AG10803 (cell line): ENCODE results near the gene CADPS2.

ENCODE experiments used
- DNase-seq: peaks from one replicate; pipeline ENCODE4 v3.0.0; 2010; ENCODE audit warnings: low read depth
- H3K4me3 ChIP-seq: 2 replicates; pipeline ENCODE4 v1.5.1; 2011; ENCODE audit warnings: mild to moderate bottlenecking, low read length, control low read depth
- TF ChIP-seq, protein P1 (sequence below): conservative IDR thresholded peaks from 2 replicates; pipeline ENCODE4 v1.5.1; 2011; ENCODE audit warnings: mild to moderate bottlenecking, low read length, control low read depth, inconsistent platforms

CADPS2 gene

DNA sequence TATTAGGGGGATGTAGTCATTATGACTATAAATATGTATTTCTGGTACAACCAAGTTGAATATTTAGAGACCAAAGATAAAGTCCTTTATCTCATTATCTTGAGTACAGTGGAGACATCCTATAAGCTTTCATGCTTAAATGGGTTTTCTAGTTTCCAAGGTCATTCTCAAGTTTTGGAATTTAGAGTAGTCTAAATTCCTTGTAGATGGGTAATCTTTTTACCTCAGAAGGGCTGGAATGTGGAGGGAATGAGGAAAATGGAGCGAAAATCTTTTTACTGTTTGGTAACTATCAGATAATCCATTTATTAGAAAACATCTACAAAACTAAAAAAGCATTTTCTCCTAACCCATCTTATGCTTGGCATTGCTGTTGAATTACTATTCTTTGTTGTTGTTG is 368.7 kb downstream of the CADPS2 start:
- TF ChIP-seq, protein P1, sequence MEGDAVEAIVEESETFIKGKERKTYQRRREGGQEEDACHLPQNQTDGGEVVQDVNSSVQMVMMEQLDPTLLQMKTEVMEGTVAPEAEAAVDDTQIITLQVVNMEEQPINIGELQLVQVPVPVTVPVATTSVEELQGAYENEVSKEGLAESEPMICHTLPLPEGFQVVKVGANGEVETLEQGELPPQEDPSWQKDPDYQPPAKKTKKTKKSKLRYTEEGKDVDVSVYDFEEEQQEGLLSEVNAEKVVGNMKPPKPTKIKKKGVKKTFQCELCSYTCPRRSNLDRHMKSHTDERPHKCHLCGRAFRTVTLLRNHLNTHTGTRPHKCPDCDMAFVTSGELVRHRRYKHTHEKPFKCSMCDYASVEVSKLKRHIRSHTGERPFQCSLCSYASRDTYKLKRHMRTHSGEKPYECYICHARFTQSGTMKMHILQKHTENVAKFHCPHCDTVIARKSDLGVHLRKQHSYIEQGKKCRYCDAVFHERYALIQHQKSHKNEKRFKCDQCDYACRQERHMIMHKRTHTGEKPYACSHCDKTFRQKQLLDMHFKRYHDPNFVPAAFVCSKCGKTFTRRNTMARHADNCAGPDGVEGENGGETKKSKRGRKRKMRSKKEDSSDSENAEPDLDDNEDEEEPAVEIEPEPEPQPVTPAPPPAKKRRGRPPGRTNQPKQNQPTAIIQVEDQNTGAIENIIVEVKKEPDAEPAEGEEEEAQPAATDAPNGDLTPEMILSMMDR = no peak
- no peak for DNase-seq
- no peak overlapping the region for H3K4me3 ChIP-seq

DNA sequence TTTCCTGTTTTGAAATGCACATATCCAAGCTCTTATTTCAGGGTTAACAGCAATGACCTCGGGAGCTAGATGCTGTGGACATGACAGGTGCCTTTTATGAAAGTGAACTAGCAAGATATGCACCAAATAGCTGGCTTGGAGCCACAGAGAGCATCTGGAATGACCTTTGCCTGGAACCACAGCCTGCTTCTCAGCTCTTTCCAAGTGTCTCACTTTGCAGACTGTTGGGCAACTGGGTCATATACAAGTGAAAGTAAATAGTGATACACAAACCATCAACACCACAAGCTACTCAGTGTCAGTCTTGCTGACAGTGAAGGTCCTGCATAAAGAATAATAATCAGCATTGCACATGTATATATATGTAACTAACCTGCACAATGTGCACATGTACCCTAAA is 370.9 kb downstream of the CADPS2 start:
- no peak for DNase-seq
- H3K4me3 ChIP-seq = no peak overlapping the region
- TF ChIP-seq, protein P1 = no peak

DNA sequence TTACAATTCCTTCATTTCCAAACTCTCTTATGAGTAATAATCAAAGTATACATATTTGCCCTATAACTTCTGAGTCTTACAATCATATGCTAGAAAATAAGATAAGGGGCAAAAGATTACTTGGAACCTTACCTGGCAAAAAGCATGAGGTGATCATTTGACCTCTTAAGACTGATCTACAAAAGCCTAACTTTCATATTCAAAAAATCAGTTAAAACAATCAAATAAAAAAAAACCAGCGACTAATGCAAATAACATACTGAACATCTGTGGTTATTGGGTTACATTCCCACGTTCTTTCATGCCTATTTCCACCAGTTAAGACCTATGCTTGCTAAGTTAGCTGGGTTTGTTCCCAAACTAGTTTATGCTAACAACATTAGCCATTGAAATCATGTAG is 375.0 kb downstream of the CADPS2 start:
- DNase-seq = no peak
- TF ChIP-seq, protein P1 = no peak
- no peak overlapping the region for H3K4me3 ChIP-seq

DNA sequence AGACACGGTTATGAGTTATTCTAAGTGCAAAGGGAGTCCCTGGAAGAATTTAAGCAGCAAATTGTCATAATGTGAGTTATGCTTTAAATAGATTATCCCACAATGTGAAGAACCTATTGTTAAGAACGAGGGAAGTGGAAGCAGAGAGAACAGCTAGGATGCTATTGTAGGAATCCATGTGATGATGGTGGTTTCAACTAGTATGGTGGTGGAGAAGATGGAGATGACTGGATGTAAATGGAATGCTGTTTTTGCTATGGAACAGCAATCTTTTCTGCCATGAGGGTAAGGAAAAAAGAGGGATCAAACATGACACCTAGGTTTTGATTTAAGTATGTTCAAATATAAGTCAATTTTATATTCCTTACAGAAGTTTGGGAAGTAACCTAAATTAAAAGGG is 378.7 kb downstream of the CADPS2 start:
- TF ChIP-seq, protein P1 = no peak
- no peak for DNase-seq
- no peak overlapping the region for H3K4me3 ChIP-seq

DNA sequence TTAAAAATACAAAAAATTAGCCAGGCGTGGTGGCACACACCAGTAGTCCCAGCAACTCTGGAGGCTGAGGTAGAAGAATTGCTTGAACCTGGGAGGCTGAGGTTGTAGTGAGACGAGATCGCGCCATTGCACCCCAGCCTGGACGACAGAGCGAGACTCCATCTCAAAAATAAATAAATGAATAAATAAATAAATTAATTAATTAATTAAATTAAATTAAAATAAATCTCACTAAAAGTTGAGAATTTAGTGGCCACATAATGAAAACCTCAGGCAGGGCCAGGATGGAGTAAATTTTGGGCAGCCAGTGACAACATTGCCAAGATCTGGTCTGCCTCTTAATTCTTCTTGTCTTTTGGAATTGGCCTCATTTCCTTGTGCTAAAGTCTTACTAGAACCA is 394.3 kb downstream of the CADPS2 start:
- DNase-seq = no peak

DNA sequence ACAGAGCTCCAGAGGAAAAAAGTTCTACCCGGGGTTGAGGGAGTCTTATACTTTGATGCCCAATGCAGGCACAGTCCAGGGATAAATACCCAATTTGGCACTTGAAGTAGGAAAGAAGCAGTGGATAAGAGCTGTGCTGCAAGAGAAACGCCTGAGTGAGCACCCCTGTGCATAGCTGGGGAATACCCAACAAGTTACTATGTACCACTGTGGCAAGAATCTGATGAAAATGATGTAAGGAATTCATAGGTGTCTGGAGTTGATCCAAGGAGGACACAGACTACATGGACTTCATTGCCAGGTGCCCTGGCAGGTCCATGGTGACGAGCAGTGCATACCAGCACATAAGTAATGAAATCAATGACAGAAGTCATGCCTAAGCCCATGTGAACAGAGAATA is 398.0 kb downstream of the CADPS2 start:
- H3K4me3 ChIP-seq = no peak overlapping the region
- TF ChIP-seq, protein P1 = no peak
- DNase-seq = no peak

More for the DNA sequence above, 394.3 kb downstream of the CADPS2 start:
- TF ChIP-seq, protein P1 = no peak
- no peak overlapping the region for H3K4me3 ChIP-seq

DNA sequence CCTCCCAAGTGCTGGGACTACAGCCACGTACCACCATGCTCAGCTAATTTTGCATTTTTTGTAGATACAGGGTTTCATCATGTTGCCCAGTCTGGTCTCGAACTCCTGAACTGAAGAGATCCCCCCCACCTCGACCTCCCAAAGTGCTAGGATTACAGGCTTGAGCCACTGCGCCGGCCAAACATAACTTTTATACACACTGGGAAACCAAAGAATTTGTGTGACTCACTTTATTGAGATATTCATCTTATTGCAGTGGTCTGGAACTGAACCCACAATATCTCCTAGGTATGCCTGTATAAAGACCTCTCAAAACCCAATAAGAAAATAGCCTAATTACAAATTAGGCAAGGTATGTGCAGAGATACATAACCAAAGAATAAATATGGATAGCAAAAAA is 399.1 kb downstream of the CADPS2 start:
- TF ChIP-seq, protein P1 = no peak
- DNase-seq = peak; percentile 13
- no peak overlapping the region for H3K4me3 ChIP-seq
